Suprapubic skin (tissue), 4 donors: Measurements from ENCODE around the gene EPHA10. TPM values are rescaled to one million over a fixed set of nuclear protein-coding genes. Genes with fewer than 3 reads are reported as not detected.

Experiments
- DNase-seq, 2 donors: peaks; one replicate each; pipeline ENCODE4 v3.0.0-alpha.2; 2019; ENCODE audit warnings: low spot score in 2 of 2
- H3K27ac ChIP-seq: fragments of 200-600 bp; sonication (generic); one replicate; pipeline ENCODE4 v1.5.1; 2019
- H3K27me3 ChIP-seq: fragments of 200-600 bp; sonication (generic); one replicate; pipeline ENCODE4 v1.5.1; 2019
- H3K36me3 ChIP-seq: fragments of 200-600 bp; sonication (generic); one replicate; pipeline ENCODE4 v1.5.1; 2019
- H3K4me1 ChIP-seq: fragments of 200-600 bp; sonication (generic); one replicate; pipeline ENCODE4 v1.5.1; 2019
- H3K4me3 ChIP-seq: fragments of 200-600 bp; sonication (generic); one replicate; pipeline ENCODE4 v1.5.1; 2019; ENCODE audit warnings: mild to moderate bottlenecking
- H3K9me3 ChIP-seq: fragments of 200-600 bp; sonication (generic); one replicate; pipeline ENCODE4 v1.5.1; 2019
- EP300 ChIP-seq: sonication (generic); formaldehyde crosslinking; IDR thresholded peaks from one replicate; pipeline ENCODE4 v1.6.1; 2017; ENCODE audit warnings: antibody characterized with exemption
- POLR2A ChIP-seq, 2 donors: fragments of 450-650 bp; IDR thresholded peaks; one replicate each; pipeline ENCODE4 v1.6.1; 2017; ENCODE audit warnings: antibody characterized with exemption in 2 of 2, mild to moderate bottlenecking in 2 of 2, moderate library complexity in 2 of 2
- POLR2AphosphoS5 ChIP-seq, 3 donors: sonication (generic); formaldehyde crosslinking; IDR thresholded peaks; one replicate each; pipeline ENCODE4 v1.6.1; 2017; ENCODE audit warnings: antibody characterized with exemption in 3 of 3
- WGBS: methylation state at CpG from one replicate; pipeline ENCODE4 v1.1.5; 2018; 5-methylcytosine and 5-hydroxymethylcytosine counted together
- total RNA-seq, 4 donors: library from RNA; depleted of rRNA; stranded (reverse); fragments of >200 nt; gene quantifications; one replicate each; pipeline ENCODE4 v1.1.0, GENCODE V29; 2016
- TF ChIP-seq, protein P1 (sequence below), 2 donors: fragments of 200-600 bp in 1 of 2; fragments of 450-650 bp in 1 of 2; sonication (generic) in 1 of 2; IDR thresholded peaks; one replicate each; pipeline ENCODE4 v1.5.1; 2016 to 2019; ENCODE audit warnings: antibody characterized with exemption in 2 of 2, mild to moderate bottlenecking in 1 of 2, moderate library complexity in 1 of 2

EPHA10 gene
- total RNA-seq, 4 donors from 2014 or later, result 0.23 to 0.34 TPM; not detected in 2

- H3K4me3 ChIP-seq, result no peak overlapping the region
- no peaks in the 10 kb centered on the region for H3K9me3 ChIP-seq
- DNase-seq, result no peak
Observed at GRCh38 chr1:37795340-37796125, 30.6 kb upstream of the EPHA10 start.

GRCh38 chr1:37794372-37795339 is 29.7 kb upstream of the EPHA10 start:
- H3K27ac ChIP-seq, result no peak overlapping the region
- H3K36me3 ChIP-seq, result peaks cover 8% of the 10 kb centered on the region
- H3K27me3 ChIP-seq, result peaks cover 13% of the 10 kb centered on the region
- TF ChIP-seq POLR2A (IDR thresholded peaks at IDR 0.05) (no peak), EP300 (no peak), POLR2AphosphoS5 (IDR thresholded peaks at IDR 0.05) (no peak)
- TF ChIP-seq, protein P1, sequence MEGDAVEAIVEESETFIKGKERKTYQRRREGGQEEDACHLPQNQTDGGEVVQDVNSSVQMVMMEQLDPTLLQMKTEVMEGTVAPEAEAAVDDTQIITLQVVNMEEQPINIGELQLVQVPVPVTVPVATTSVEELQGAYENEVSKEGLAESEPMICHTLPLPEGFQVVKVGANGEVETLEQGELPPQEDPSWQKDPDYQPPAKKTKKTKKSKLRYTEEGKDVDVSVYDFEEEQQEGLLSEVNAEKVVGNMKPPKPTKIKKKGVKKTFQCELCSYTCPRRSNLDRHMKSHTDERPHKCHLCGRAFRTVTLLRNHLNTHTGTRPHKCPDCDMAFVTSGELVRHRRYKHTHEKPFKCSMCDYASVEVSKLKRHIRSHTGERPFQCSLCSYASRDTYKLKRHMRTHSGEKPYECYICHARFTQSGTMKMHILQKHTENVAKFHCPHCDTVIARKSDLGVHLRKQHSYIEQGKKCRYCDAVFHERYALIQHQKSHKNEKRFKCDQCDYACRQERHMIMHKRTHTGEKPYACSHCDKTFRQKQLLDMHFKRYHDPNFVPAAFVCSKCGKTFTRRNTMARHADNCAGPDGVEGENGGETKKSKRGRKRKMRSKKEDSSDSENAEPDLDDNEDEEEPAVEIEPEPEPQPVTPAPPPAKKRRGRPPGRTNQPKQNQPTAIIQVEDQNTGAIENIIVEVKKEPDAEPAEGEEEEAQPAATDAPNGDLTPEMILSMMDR (IDR thresholded peaks at IDR 0.05), result no peak
- peaks cover 24% of the 10 kb centered on the region for H3K4me1 ChIP-seq
- H3K9me3 ChIP-seq, result no peaks in the 10 kb centered on the region
- WGBS, result 25% methylated on average over 12 of the region's 59 CpGs
- no peak for DNase-seq
- peak overlapping the region; percentile 71 for H3K4me3 ChIP-seq

More at GRCh38 chr1:37795340-37796125, 30.6 kb upstream of the EPHA10 start:
- WGBS, result 30% methylated on average over 20 of the region's 22 CpGs
- peaks cover 24% of the 10 kb centered on the region for H3K4me1 ChIP-seq
- no peak overlapping the region for H3K27ac ChIP-seq
- peaks cover 5% of the 10 kb centered on the region for H3K27me3 ChIP-seq
- TF ChIP-seq POLR2AphosphoS5 (IDR thresholded peaks at IDR 0.05) (no peak), POLR2A (IDR thresholded peaks at IDR 0.05) (no peak), EP300 (no peak)
- TF ChIP-seq, protein P1 (IDR thresholded peaks at IDR 0.05), result no peak
- H3K36me3 ChIP-seq, result peaks cover 14% of the 10 kb centered on the region

DNA sequence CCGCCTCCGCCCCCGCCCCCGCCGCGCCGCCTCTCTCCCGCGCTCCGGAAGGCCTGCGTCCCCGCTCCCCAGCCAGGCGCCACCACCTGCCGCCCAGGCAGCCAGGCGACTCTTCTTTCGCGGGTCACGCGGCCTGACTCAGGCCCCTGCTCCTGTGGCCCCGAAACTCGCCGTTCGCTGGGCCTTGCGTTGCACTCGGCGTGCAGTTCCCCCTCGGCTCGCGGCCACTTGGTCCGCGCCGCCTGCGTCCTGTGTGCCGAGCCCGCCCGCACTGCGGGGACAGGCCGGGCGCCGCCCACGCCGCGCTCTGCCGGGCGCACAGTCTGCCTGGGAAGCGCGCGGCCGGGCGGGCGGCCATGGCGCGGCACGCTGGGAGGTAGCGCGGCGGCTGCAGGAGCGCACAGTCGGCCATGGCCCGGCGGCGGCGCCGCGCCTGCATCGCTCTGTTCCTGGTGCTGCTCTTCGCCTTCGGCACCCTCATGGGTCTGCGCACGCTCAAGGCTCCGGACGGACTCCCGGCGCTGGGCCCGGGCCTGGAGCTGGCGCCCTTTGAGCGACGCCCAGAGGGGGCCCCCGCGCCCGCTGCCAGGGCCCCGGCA is 29.0 kb upstream of the EPHA10 start, which contains the start of gene MANEAL:
MANEAL (plus strand) TSS at position 75 of the 599 bp plus-strand sequence; CDS start at position 411, 336 bp downstream.
- peaks cover 13% of the 10 kb centered on the region for H3K27me3 ChIP-seq
- no peak for TF ChIP-seq POLR2A (IDR thresholded peaks at IDR 0.05)
- TF ChIP-seq POLR2AphosphoS5 (IDR thresholded peaks at IDR 0.05), result no peak
- TF ChIP-seq, protein P1 (IDR thresholded peaks at IDR 0.05), result no peak
- TF ChIP-seq EP300, result no peak
- WGBS, result no CpG with 5 or more reads among the region's 82 CpGs
- H3K4me3 ChIP-seq, result peak within 1 kb of the TSS; percentile 71
- H3K27ac ChIP-seq, result no peak within 1 kb of the TSS
- H3K4me1 ChIP-seq, result peaks cover 24% of the 10 kb centered on the region
- no peaks in the 10 kb centered on the region for H3K9me3 ChIP-seq
- no peak for DNase-seq
- peaks cover 2% of the 10 kb centered on the region for H3K36me3 ChIP-seq

- no peaks in the 10 kb centered on the region for H3K9me3 ChIP-seq
- WGBS, result 39% methylated on average over 28 of the region's 36 CpGs
- DNase-seq, result no peak
- no peak overlapping the region for H3K27ac ChIP-seq
- peaks cover 14% of the 10 kb centered on the region for H3K27me3 ChIP-seq
- TF ChIP-seq POLR2A (IDR thresholded peaks at IDR 0.05), result no peak
- TF ChIP-seq, protein P1 (IDR thresholded peaks at IDR 0.05), result no peak
- TF ChIP-seq EP300, result no peak
- no peak for TF ChIP-seq POLR2AphosphoS5 (IDR thresholded peaks at IDR 0.05)
- H3K4me1 ChIP-seq, result peaks cover 24% of the 10 kb centered on the region
- peak overlapping the region; percentile 71 for H3K4me3 ChIP-seq
- H3K36me3 ChIP-seq, result no peaks in the 10 kb centered on the region
Observed at GRCh38 chr1:37792943-37793686, 28.2 kb upstream of the EPHA10 start.
